ENCODE data around the gene GABRA5.

DNA sequence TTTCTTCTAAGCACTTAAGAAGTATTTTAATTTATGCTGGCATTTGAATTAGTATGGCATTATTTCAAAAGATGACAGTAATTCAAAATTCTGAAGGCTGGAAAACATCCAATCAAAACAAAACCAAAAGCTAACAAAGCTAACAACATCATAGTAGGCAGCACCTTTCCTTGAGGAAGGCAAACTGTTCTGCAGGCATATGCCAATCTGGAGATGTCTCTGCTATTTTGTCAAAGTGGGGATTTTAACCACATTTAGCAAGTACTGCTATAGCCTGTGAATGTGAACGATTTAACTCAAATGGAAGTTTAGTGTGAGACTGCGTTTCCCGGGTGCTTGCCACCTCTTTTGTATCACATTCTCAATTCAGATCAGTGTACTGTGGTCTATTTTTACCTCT is 16.7 kb upstream of the GABRA5 start:
- TF ChIP-seq, protein P1, sequence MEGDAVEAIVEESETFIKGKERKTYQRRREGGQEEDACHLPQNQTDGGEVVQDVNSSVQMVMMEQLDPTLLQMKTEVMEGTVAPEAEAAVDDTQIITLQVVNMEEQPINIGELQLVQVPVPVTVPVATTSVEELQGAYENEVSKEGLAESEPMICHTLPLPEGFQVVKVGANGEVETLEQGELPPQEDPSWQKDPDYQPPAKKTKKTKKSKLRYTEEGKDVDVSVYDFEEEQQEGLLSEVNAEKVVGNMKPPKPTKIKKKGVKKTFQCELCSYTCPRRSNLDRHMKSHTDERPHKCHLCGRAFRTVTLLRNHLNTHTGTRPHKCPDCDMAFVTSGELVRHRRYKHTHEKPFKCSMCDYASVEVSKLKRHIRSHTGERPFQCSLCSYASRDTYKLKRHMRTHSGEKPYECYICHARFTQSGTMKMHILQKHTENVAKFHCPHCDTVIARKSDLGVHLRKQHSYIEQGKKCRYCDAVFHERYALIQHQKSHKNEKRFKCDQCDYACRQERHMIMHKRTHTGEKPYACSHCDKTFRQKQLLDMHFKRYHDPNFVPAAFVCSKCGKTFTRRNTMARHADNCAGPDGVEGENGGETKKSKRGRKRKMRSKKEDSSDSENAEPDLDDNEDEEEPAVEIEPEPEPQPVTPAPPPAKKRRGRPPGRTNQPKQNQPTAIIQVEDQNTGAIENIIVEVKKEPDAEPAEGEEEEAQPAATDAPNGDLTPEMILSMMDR (IDR thresholded peaks at IDR 0.05), result no peak
- TF ChIP-seq POLR2A (IDR thresholded peaks at IDR 0.05) (no peak), POLR2AphosphoS5 (IDR thresholded peaks at IDR 0.05) (no peak)
